NCI-H226 (cell line): Measurements from ENCODE around the gene CDK5RAP3.

Experiments
- DNase-seq: peaks from one replicate; pipeline ENCODE4 v3.0.0-alpha.2; 2015

Gene CDK5RAP3

DNA sequence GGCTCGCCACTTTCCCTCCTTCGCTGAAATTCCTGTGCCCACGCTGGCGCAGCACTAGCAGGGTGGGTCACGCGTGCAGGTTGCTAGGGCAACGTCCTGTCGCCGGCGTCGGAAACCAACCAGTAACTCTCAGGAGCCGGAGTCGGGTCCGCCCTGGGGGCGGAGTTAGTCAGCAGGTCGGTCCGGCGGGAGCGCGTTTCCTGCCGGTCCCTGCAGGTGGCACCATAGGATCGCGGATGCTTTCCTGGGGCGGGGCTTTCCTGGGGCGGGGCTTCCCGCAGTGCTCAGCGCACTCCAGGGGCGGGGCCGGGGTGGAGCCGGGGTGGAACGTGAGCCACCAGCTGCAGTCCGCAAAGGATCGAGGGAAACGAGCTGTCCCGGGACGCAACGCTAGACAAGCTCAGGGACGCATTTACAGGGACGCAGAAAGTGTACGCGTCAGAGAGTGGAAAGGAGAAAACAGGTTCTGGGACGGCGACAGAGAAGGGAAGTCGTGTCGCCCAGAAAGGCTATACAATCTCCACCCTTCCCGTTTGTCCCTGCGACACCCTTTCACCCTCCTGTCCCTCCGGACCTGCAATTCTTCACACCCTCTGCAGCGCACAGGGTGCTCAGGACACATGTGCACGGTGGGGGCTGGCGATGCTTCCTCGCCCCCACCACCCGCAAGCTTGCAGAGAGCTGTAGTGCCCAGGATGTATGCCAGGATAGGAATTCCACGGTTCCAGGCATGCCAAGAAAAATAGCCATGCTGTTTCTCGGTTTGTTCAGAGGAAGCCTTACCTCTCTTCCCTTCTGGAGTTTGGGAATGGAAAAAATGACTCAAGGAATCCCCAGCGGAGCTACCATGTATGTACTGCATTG is 54.4 kb downstream of the CDK5RAP3 start:
- DNase-seq: peak; percentile 91

DNA sequence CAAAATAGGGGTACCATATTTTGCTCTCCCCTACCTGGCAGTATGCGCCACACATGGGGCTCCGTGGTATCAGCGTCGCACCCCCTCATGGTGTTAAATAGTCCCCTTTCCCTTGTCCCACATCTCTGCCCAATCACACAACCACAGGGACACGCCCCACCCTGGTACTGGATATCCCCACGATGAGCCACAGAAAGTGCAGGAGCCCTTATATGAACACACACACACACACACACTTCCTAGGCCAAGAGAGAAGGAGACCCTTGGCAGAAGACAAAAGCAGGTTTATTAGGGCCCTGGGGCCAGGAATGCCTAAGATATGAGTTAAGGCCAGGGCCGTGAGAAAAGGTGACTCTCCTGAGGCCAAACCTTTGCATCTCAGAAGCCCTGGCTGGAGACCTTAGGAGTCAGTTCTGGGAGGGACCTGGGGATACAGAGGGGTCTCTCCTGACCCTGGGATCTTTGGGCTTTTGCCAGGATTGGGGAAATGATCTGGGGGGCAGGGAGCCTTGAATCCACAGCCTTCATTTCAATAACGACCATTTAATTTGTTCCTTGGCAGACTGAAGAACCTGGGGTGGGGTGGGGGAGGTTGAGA is 55.1 kb downstream of the CDK5RAP3 start:
- DNase-seq: peak; percentile 76

DNA sequence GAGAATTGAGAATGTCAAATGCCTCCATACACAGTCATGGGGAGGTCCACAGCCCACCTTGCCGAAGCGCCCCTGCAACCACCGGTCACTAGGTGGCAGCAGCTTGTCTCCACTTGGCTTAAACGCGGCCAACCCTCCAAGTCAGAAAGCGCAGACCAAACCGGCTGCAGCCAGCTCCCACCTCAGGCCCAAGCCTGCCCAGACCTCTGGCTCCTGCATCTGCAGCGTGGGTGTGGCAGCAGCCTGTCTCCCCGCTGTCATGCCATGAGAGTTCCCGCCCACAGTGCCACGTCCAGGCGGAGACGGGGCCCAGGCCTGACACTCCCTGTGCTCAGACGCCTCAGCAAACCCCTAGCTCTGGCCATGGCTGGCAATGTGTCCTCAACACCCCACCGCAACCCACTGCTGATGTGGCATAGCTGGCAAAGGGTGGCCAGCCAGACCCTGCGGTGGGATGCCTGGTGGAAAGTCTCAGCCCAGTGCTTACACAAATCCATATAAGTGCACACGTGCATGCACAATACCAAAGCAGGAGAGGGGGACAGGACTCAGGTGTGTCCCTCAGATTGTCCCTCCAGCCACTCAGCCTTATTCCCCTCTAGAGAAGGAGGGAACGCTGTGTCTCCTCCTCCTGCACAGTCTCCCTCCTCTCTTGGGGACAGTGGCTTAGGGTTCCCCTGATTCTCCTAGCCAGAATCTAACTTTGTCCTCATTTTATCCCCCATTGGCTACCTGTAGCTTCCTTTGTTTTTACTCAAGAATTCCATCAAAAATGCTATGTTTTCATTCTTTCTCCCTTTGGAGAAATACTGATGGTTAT is 55.8 kb downstream of the CDK5RAP3 start:
- peak; percentile 90 for DNase-seq

DNA sequence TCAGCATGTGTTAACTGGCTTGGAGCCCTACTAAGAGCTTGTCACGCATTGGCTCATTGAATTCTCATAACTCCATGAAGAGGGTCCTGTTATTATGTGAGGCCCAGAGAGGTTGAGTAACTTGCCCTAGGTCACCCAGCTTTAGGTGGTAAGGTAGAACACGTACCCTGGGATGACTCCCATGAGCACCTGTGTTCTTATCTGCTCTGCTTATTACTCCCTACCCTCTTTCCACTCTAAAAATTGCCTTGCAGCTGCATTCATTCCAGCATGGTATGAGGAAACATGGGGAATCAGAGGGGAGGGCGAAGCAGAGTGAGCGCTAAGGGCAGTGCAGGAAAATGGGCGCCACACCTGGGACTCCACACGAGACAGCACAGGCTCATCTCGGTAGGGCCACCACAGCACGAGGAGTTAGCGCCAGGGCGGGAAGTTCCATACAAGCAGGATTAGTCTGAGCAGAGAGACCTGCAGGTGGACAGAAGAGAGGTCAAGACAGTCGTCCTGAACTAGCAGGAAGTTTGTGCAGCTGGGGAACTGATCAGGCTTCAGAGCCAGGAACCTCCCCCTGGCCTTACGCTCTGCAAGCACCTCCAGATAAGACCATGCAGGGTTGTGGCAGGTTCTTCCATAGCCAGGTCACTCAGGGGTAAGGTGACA is 56.5 kb downstream of the CDK5RAP3 start:
- no peak for DNase-seq

DNA sequence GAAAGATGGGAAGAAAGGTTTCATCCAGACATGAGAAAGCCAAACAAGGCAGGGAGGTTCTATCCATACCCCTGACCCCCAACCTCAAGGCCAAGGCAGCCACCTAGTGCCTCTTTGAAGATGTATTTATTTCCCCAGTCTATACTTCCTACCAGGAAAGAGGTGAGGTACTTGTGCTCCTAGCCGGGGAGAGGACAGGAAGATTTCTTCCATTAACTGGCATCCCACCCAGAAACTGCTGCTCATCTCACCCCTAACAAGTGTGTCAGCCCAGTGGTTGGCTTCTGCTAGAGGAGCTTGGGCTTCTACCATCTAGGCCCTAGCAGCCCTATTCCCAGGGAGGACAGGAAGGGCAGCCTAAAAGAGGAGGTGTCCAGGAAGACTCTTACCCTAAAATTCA is 57.8 kb downstream of the CDK5RAP3 start:
- DNase-seq: no peak

DNA sequence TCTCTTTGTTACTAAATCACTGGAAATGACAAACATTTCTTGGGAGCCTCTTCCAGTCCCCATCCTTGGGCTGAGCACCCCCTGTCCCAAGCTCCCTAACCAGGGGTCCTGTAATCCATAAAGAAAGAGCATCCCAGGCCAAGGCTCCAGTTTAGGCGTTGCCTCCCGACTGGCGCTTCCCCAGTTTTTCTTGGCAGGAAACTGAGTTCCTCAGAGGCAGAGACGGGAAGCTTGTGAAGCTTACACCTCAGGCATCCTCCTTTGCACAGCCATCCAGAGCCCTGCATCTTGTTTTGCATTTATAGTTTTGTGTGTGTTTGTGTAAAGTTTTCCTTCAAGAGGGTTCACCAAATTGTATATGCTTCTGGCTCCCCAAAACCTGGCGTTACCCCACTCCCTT is 59.6 kb downstream of the CDK5RAP3 start:
- DNase-seq: no peak
